ENCODE results near the gene TTC12. TPM values are rescaled to one million over a fixed set of nuclear protein-coding genes. Genes with fewer than 3 reads are reported as not detected.

TTC12 gene
- total and polyA plus RNA-seq, 9 of the 15 experiments (the other 6 are each of a cell fraction or from before 2014, with no cell fraction given): 5.1 to 19.9 (median 13.4) TPM

DNA sequence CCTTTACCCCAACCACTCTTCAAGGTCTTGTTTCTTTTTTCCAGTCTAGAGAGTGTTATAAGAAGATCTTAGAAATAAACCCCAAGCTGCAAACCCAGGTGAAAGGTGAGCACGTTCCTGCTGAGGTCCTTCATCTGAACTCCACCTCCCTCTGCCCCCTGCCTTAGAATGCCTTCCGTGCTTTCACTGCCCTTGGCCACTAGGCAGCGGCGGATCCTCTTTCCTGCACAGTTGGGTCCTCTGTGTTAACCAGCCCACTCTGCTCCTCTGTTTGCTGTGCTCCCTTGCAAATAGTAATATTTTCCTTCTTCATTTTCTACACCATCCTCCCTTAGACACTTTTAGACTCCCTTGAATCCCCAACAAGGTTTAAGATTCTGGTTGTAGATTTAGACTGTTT lies 24.3 kb downstream of the TTC12 start (continued):
- TF ChIP-seq, protein P1, sequence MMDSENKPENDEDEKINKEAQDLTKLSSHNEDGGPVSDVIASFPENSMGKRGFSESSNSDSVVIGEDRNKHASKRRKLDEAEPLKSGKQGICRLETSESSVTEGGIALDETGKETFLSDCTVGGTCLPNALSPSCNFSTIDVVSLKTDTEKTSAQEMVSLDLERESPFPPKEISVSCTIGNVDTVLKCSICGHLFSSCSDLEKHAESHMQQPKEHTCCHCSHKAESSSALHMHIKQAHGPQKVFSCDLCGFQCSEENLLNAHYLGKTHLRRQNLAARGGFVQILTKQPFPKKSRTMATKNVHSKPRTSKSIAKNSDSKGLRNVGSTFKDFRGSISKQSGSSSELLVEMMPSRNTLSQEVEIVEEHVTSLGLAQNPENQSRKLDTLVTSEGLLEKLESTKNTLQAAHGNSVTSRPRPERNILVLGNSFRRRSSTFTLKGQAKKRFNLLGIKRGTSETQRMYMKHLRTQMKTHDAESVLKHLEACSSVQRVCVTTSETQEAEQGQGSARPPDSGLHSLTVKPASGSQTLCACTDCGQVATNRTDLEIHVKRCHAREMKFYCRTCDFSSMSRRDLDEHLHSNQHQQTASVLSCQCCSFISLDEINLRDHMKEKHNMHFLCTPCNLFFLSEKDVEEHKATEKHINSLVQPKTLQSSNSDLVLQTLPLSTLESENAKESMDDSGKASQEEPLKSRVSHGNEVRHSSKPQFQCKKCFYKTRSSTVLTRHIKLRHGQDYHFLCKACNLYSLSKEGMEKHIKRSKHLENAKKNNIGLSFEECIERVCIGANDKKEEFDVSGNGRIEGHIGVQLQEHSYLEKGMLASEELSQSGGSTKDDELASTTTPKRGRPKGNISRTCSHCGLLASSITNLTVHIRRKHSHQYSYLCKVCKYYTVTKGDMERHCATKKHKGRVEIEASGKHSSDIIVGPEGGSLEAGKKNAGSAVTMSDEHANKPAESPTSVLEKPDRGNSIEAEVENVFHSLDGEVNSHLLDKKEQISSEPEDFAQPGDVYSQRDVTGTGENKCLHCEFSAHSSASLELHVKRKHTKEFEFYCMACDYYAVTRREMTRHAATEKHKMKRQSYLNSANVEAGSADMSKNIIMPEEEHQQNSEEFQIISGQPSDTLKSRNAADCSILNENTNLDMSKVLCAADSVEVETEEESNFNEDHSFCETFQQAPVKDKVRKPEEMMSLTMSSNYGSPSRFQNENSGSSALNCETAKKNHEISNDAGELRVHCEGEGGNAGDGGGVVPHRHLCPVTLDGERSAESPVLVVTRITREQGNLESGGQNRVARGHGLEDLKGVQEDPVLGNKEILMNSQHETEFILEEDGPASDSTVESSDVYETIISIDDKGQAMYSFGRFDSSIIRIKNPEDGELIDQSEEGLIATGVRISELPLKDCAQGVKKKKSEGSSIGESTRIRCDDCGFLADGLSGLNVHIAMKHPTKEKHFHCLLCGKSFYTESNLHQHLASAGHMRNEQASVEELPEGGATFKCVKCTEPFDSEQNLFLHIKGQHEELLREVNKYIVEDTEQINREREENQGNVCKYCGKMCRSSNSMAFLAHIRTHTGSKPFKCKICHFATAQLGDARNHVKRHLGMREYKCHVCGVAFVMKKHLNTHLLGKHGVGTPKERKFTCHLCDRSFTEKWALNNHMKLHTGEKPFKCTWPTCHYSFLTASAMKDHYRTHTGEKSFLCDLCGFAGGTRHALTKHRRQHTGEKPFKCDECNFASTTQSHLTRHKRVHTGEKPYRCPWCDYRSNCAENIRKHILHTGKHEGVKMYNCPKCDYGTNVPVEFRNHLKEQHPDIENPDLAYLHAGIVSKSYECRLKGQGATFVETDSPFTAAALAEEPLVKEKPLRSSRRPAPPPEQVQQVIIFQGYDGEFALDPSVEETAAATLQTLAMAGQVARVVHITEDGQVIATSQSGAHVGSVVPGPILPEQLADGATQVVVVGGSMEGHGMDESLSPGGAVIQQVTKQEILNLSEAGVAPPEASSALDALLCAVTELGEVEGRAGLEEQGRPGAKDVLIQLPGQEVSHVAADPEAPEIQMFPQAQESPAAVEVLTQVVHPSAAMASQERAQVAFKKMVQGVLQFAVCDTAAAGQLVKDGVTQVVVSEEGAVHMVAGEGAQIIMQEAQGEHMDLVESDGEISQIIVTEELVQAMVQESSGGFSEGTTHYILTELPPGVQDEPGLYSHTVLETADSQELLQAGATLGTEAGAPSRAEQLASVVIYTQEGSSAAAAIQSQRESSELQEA (IDR thresholded peaks at IDR 0.05; ENCODE audit: low read depth): no peak
- TF ChIP-seq, protein P2, sequence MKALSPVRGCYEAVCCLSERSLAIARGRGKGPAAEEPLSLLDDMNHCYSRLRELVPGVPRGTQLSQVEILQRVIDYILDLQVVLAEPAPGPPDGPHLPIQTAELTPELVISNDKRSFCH (CRISPR knock-in tag; IDR thresholded peaks at IDR 0.05): no peak
- TF ChIP-seq, protein P2 (tag; IDR thresholded peaks at IDR 0.05): no peak
- TF ChIP-seq, protein P3, sequence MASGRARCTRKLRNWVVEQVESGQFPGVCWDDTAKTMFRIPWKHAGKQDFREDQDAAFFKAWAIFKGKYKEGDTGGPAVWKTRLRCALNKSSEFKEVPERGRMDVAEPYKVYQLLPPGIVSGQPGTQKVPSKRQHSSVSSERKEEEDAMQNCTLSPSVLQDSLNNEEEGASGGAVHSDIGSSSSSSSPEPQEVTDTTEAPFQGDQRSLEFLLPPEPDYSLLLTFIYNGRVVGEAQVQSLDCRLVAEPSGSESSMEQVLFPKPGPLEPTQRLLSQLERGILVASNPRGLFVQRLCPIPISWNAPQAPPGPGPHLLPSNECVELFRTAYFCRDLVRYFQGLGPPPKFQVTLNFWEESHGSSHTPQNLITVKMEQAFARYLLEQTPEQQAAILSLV (tag; IDR thresholded peaks at IDR 0.05): no peak
- no peak for TF ChIP-seq CBX2 (IDR thresholded peaks at IDR 0.05; ENCODE audit: insufficient read depth, low read length, poor library complexity, severe bottlenecking)
- no peak for TF ChIP-seq ZNF408 (CRISPR knock-in tag; IDR thresholded peaks at IDR 0.05; ENCODE audit: low read depth)
- TF ChIP-seq IFI16 (CRISPR knock-in tag; IDR thresholded peaks at IDR 0.05): no peak
